ENCODE results near the gene FAM3A. TPM values are rescaled to one million over a fixed set of nuclear protein-coding genes. Genes with fewer than 3 reads are reported as not detected.
"Not testable (repeated sequence)": the region's sequence is repeated elsewhere in the genome, so short reads cannot be mapped to it uniquely, and the experiment has no call there.

FAM3A gene
- total and polyA plus RNA-seq, 2 of the 4 experiments (the other 2 are of a cell fraction): 14.0 to 47.2 TPM

GRCh38 chrX:154496591-154497137 is 19.4 kb downstream of the FAM3A start:
- POLR2A ChIA-PET (ENCODE audit: unreplicated experiment): interaction anchor here (0.6 kb wide), 1 partner anchor 20 kb away, joined by 3 read pairs; the partner anchor contains the start of gene FAM3A
- H2BK20ac ChIP-seq (ENCODE audit: low read depth, low read length); H3K36me3 ChIP-seq (ENCODE audit: control insufficient read depth, insufficient read depth, low read length); CTCF ChIA-PET; H4K8ac ChIP-seq (ENCODE audit: low read depth in 2 of 2, low read length in 2 of 2); H3K27ac ChIP-seq (ENCODE audit: insufficient read depth, low read length); H4K91ac ChIP-seq (ENCODE audit: insufficient read depth, low read depth, low read length); H3K27me3 ChIP-seq (ENCODE audit: control insufficient read depth, insufficient read depth, low read length); intact Hi-C loops (cut with micrococcal nuclease); H3K4me1 ChIP-seq (ENCODE audit: control insufficient read depth, insufficient read depth, low read length); H3K4me2 ChIP-seq (ENCODE audit: low read depth, low read length); H3K9ac ChIP-seq (ENCODE audit: low read depth, low read length); BruUV-seq (replicated peaks); H2AFZ ChIP-seq (replicated peaks; ENCODE audit: low read length, poor library complexity); dilution Hi-C loops (cut with HindIII; ENCODE audit: low sequenced_read_pairs, unreplicated experiment); H3K9me1 ChIP-seq (ENCODE audit: insufficient read depth, low read length); H4K5ac ChIP-seq (ENCODE audit: low read depth, low read length); H3K18ac ChIP-seq (ENCODE audit: low read depth, low read length); in situ Hi-C loops (cut with MboI; ENCODE audit: low sequenced_read_pairs); H2AK5ac ChIP-seq (ENCODE audit: low read depth, low read length); H2BK15ac ChIP-seq (ENCODE audit: low read depth, low read length); ATAC-seq (ENCODE audit: low read depth); H3K14ac ChIP-seq (replicated peaks; ENCODE audit: low read depth, low read length); H3K79me1 ChIP-seq (ENCODE audit: low read depth in 1 of 2, low read length in 2 of 2); H3K23ac ChIP-seq (ENCODE audit: low read depth, low read length); H4K20me1 ChIP-seq (ENCODE audit: insufficient read depth, low read length); DNase-seq; H3K56ac ChIP-seq (ENCODE audit: extremely low read depth, insufficient read depth, low read length); H2BK120ac ChIP-seq (ENCODE audit: low read depth, low read length); H3K4me3 ChIP-seq (ENCODE audit: insufficient read depth, low read depth, low read length); H3K4ac ChIP-seq (ENCODE audit: low read depth, low read length); H2AK9ac ChIP-seq (replicated peaks; ENCODE audit: low read depth, low read length, poor library complexity); H3K9me3 ChIP-seq (ENCODE audit: control insufficient read depth, insufficient read depth, low read length); H2BK5ac ChIP-seq (ENCODE audit: low read depth, low read length, poor library complexity, severe bottlenecking): not testable (repeated sequence)
- WGBS, 2 experiments (ENCODE audit: extremely low coverage in 2 of 2, insufficient read length in 1 of 2): no CpG with 5 or more reads among the region's 4 CpGs
